Measurements from ENCODE around the gene ZNF678.
"Not testable (repeated sequence)": the region's sequence is repeated elsewhere in the genome, so short reads cannot be mapped to it uniquely, and the experiment has no call there.

ZNF678 gene

GRCh38 chr1:227607336-227607898 lies 44.1 kb downstream of the ZNF678 start:
- no peak for DNase-seq

DNA sequence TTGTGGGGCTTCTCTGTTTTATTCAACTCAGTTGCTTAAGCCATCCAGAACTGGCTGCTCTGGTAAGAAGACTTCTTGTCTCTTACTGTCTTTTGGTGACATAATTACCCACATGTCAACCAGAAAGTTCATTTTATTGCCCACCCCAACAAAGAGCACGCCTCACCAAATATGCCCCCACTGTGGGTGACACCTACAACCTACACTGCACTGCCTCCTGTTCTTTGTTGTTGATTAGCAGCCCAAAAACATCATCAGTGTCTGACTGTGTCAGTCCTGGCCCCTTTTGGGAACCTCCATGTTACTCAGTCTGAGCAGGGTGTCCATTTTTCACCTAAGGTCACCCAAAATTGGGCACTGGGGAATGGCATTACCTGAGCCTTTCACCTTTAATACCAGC lies 49.3 kb downstream of the ZNF678 start:
- DNase-seq: no peak

DNA sequence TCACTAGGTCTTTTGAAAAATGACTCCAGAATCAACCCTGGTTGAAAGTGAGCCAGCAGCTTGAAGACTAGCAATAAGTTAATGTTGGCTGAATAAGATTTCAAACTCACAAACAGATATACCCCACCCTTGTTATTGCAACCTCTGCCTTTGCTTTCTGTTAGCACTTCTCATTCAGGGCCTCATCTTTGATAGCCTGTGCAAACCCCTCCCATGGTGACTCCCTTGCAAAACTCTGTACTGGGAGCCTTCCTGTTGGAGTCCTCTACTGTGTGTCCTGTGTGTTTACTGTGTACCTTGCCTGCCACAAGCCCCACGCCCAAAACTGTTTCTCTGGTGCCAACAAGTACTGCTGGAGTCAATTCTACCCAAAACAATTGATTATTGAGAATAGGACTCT lies 50.2 kb downstream of the ZNF678 start:
- DNase-seq: no peak

- DNase-seq: no peak
Observed at GRCh38 chr1:227621211-227621610, 57.9 kb downstream of the ZNF678 start.

GRCh38 chr1:227622739-227623475 lies 59.6 kb downstream of the ZNF678 start:
- DNase-seq: no peak

- no peak for DNase-seq
Observed at GRCh38 chr1:227632325-227632724, 69.0 kb downstream of the ZNF678 start.

GRCh38 chr1:227635596-227635995 lies 72.2 kb downstream of the ZNF678 start:
- DNase-seq: no peak

DNA sequence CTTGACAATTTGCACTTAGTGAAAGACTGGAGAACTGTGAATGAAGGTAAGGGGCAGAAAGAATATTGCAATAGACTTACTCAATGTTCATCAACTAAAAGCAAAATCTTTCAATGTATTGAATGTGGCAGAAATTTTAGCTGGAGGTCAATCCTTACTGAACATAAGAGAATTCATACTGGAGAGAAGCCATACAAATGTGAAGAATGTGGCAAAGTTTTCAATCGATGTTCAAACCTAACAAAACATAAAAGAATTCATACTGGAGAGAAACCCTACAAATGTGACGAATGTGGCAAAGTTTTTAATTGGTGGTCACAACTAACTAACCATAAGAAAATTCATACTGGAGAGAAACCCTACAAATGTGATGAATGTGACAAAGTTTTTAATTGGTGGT lies 91.1 kb downstream of the ZNF678 start:
- no peak for DNase-seq

- DNase-seq: no peak
Observed at GRCh38 chr1:227654858-227655752, 91.7 kb downstream of the ZNF678 start.

DNA sequence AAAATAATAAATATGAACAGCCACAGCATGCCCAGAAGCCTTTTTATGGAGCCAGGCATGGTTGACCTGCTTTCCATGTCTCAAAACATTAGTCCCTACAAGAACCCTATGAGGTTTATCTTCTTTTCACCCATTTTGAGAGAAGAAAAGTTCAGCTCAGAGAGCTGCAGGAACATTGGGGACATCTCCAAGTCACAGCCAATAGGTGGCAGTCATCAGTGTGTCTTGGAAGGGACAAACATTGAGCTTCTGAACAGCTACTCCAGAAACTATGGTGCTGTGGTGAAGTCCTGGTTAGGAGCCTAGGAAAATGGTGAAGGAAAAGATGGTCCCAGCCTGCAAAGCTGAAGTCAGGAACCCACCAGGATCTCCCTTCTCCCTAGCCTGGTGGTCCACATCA lies 98.1 kb downstream of the ZNF678 start:
- no peak for DNase-seq

DNA sequence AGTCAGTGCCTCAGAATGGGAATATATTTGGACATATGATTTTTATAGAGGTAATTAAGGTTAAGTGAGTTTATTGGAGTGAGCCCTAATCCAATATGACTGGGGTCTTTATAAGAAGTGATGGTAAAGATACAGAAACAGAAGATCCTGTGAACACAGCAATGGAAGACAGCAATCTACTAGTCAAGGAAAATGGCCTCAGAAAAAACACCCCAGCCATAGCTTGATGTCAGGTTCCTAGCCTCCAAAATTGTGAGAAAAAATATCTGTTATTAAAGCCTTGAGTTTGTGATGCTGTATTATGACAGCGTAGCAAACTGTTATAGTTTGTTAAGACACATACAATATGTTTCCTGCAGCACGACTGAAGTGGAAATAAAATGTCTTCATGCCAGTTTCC lies 99.6 kb downstream of the ZNF678 start:
- DNase-seq: no peak

DNA sequence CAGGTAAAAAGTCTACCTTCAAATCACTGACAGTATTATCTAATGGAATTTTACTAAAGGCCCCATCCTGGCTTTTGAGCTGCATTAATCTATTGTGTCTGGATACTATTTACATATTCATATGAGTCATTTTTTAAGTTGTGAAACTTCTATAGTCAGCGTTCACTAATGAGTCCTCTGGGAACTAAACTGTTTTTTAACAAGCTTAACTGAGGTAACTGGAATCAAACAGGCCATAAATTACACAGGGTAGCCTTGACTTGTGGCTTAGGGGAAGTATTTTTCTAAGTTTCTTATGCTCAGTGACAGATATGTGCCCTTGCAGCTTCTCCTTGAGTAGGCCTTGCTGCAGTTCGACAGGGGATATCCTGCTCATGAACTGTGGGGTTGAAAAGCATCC lies 102.9 kb downstream of the ZNF678 start:
- DNase-seq: no peak

DNA sequence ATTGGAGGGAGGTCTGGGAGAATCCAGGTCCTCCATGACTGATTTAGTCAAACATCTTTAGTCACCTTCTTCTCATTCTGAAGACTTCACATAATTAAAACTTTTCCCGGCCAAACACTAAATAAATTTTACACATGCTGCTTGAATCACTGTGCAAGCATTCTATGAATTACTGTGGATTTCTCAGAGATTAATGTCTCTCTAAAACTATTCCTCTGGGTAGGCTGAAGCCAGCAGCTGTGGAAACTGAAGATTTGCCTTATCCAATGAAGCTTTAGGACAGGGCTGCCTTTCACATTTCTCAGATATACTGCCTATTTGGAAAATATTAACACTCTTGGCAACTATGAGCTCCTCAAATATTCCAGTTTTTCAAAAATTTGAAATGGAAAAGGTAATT lies 110.1 kb downstream of the ZNF678 start:
- no peak for DNase-seq

- DNase-seq: no peak
Observed at GRCh38 chr1:227685807-227686206, 122.5 kb downstream of the ZNF678 start.

GRCh38 chr1:227697321-227697864 lies 134.0 kb downstream of the ZNF678 start:
- no peak for DNase-seq

- DNase-seq: not testable (repeated sequence)
Observed at GRCh38 chr1:227701631-227702030, 138.3 kb downstream of the ZNF678 start.

GRCh38 chr1:227707846-227708245 lies 144.5 kb downstream of the ZNF678 start:
- DNase-seq: no peak

- DNase-seq: no peak
Observed at GRCh38 chr1:227709451-227709850, 146.1 kb downstream of the ZNF678 start.

DNA sequence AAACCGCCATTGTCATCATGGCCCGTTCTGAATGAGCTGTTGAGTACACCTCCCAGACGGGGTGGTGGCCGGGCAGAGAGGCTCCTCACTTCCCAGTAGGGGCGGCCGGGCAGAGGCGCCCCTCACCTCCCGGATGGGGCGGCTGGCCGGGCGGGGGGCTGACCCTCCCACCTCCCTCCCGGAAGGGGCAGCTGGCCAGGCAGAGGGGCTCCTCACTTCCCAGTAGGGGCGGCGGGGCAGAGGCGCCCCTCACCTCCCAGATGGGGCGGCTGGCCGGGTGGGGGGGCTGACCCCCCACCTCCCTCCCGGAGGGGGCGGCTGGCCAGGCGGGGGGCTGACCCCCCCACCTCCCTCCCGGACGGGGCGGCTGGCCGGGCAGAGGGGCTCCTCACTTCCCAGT lies 147.1 kb downstream of the ZNF678 start:
- not testable (repeated sequence) for DNase-seq

DNA sequence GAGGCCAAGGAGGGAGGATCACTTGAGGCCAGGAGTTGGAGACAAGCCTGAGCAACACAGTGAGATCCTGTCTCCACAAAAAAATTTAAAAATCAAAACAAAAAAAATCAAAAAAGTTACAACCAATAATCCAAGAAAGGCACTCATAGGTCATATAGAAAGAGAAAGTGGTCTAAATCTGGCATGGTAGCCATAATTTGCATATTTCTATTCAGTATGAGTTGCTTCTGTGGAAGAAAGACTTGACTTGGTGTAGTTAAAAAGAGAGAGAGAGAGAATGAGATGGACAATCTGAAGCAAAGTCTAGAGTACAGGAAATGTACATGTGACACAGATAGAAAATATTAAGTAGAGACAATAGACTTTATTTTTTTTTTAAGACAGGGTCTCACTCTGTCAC lies 149.3 kb downstream of the ZNF678 start:
- DNase-seq: no peak

DNA sequence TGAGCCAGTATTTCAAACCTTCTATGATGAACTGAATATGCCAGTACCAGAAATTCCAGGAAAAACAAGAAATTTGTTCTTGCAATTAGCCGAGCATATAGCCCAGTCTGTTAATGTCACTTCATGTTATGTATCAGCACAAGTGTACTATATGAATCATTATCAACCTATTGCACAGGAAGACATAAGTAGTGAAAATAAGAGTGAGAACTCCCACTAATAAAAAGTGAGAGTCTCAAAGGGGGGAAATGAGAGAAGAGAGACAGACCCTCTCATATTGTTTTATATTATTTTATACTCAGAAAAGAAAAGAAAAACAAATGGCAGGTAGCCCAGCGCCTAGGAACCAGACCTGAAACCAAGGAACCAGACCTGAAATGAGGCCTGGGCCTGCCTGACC lies 155.6 kb downstream of the ZNF678 start:
- no peak for DNase-seq

- DNase-seq: no peak
Observed at GRCh38 chr1:227723474-227723873, 160.1 kb downstream of the ZNF678 start.

- DNase-seq: no peak
Observed at GRCh38 chr1:227725046-227725445, 161.7 kb downstream of the ZNF678 start.

DNA sequence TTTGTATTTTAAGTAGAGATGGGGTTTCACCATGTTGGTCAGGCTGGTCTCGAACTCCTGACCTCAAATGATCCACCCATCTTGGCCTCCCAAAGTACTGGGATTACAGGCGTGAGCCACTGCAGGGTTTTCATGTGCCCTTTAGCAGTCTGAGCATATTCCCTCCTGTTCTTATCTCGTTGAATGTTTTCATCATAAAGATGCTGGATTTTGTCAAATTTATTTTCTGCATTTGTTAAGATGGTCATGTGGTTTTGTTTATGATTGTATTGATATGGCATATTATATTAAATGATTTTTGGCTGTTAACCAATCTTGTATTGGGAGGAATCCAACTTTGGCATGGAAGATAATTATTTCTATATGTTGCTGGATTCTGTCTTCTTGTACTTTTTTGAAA lies 163.0 kb downstream of the ZNF678 start:
- no peak for DNase-seq

Data from GF-D8 (cell line).